OCI-LY3 (cell line): ENCODE data around the gene ATP2C1.

Experiments
- EZH2phosphoT487 ChIP-seq: fragments of 200-600 bp; shearing (Covaris generic); IDR thresholded peaks from 2 replicates; pipeline ENCODE4 v1.6.1; 2018; ENCODE audit warnings: antibody characterized with exemption, mixed run types, low read depth
- TF ChIP-seq, protein P1 (sequence below): fragments of 200-600, 300-600 bp; sonication (generic); IDR thresholded peaks from 2 replicates; pipeline ENCODE4 v1.5.1; 2014; ENCODE audit warnings: antibody characterized with exemption, low read length, low read depth

DNA sequence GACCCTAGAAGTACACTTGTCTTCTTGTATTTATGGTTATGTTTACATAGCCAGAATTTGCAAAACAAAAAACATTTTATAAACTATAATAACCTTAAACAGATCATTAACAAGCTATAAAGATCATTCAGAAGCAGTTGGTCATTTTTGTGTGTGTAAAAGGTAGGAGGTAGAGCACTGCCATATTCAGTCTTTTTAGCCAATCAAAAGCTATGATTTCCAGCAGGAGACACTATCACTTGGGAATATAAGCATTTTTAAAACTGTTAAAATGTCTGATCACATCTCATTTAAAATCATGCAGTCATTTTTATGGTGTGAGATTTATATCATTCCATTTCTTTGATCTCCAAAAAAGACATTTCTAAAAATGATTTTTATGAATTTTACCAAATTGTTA is 42.6 kb upstream of the ATP2C1 start:
- TF ChIP-seq, protein P1, sequence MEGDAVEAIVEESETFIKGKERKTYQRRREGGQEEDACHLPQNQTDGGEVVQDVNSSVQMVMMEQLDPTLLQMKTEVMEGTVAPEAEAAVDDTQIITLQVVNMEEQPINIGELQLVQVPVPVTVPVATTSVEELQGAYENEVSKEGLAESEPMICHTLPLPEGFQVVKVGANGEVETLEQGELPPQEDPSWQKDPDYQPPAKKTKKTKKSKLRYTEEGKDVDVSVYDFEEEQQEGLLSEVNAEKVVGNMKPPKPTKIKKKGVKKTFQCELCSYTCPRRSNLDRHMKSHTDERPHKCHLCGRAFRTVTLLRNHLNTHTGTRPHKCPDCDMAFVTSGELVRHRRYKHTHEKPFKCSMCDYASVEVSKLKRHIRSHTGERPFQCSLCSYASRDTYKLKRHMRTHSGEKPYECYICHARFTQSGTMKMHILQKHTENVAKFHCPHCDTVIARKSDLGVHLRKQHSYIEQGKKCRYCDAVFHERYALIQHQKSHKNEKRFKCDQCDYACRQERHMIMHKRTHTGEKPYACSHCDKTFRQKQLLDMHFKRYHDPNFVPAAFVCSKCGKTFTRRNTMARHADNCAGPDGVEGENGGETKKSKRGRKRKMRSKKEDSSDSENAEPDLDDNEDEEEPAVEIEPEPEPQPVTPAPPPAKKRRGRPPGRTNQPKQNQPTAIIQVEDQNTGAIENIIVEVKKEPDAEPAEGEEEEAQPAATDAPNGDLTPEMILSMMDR, result no peak
- no peak for TF ChIP-seq EZH2phosphoT487
